Small intestine (tissue), 7 donors: ENCODE data around the gene SNRPD3. TPM values are rescaled to one million over a fixed set of nuclear protein-coding genes. Genes with fewer than 3 reads are reported as not detected.
"Not testable (repeated sequence)": the region's sequence is repeated elsewhere in the genome, so short reads cannot be mapped to it uniquely, and the experiment has no call there.

Source experiments
- DNase-seq, 2 donors: peaks; one replicate each; pipeline versions ENCODE4 v3.0.0 to v3.0.0-alpha.2; 2013
- FAIRE-seq: peaks from 2 replicates; lab custom pipeline; 2012; peaks lifted over from hg19 to GRCh38; lab: Jason Lieb, UNC
- H3K27ac ChIP-seq, 3 donors: one replicate each; pipeline ENCODE4 v1.5.1; 2013; ENCODE audit warnings: low read length in 2 of 3, mild to moderate bottlenecking in 2 of 3, control low read depth in 1 of 3, inconsistent platforms in 1 of 3, low read depth in 1 of 3, moderate library complexity in 1 of 3
- H3K27me3 ChIP-seq, 3 donors: one replicate each; pipeline ENCODE4 v1.6.1; 2013; ENCODE audit warnings: low read length in 3 of 3, inconsistent platforms in 1 of 3; ENCODE audit not compliant: control insufficient read depth in 3 of 3, insufficient read depth in 3 of 3
- H3K36me3 ChIP-seq, 3 donors: one replicate each; pipeline ENCODE4 v1.6.1; 2013; ENCODE audit warnings: low read length in 3 of 3, inconsistent platforms in 1 of 3, low read depth in 1 of 3, mild to moderate bottlenecking in 1 of 3, moderate library complexity in 1 of 3; ENCODE audit not compliant: control insufficient read depth in 3 of 3, insufficient read depth in 2 of 3
- H3K4me1 ChIP-seq, 3 donors: one replicate each; pipeline ENCODE4 v1.6.1; 2013; ENCODE audit warnings: low read length in 2 of 3, inconsistent platforms in 1 of 3, low read depth in 1 of 3, mild to moderate bottlenecking in 1 of 3, moderate library complexity in 1 of 3; ENCODE audit not compliant: control insufficient read depth in 3 of 3, insufficient read depth in 2 of 3
- H3K4me3 ChIP-seq, 3 donors: one replicate each; pipeline ENCODE4 v1.5.1; 2013; ENCODE audit warnings: low read length in 3 of 3, control low read depth in 1 of 3, inconsistent platforms in 1 of 3, low read depth in 1 of 3, mild to moderate bottlenecking in 1 of 3, moderate library complexity in 1 of 3
- H3K9me3 ChIP-seq, 2 donors: one replicate each; pipeline ENCODE4 v1.6.1; 2013; ENCODE audit warnings: low read depth in 1 of 2, low read length in 1 of 2; ENCODE audit not compliant: control insufficient read depth in 2 of 2, insufficient read depth in 1 of 2
- WGBS, 3 donors: extraction: QIAGEN DNeasy Blood & Tissue Kit; methylation state at CpG; one replicate each; pipeline ENCODE4 v1.1.7; 2013; 5-methylcytosine and 5-hydroxymethylcytosine counted together
- polyA plus RNA-seq, 4 donors: library from polyadenylated mRNA; stranded (reverse) in 3 of 4; unstranded in 1 of 4; fragments of 200-250 nt in 3 of 4; fragments of 120-200 nt in 1 of 4; gene quantifications; one replicate each; pipeline versions ENCODE4 v1.2.1 to v1.2.3, GENCODE V29; 2013
- donor health status: healthy with polysubstance abuse.
- donor health status: control.
- donor health status: control.
- donor health status: Bipolar disorder and iron deficiency.
- donor health status: healthy.

The SNRPD3 gene
- polyA plus RNA-seq, 4 donors, result 150 to 162 (median 154) TPM

- not testable (repeated sequence) for H3K9me3 ChIP-seq, H3K4me1 ChIP-seq, H3K27me3 ChIP-seq, H3K36me3 ChIP-seq, H3K27ac ChIP-seq, H3K4me3 ChIP-seq, DNase-seq, FAIRE-seq
- WGBS, 3 donors, result 97 to 100% (median 100%) methylated on average over 2 to 3 of the region's 3 CpGs
Observed at GRCh38 chr22:24609888-24610287, 54.1 kb downstream of the SNRPD3 start.

DNA sequence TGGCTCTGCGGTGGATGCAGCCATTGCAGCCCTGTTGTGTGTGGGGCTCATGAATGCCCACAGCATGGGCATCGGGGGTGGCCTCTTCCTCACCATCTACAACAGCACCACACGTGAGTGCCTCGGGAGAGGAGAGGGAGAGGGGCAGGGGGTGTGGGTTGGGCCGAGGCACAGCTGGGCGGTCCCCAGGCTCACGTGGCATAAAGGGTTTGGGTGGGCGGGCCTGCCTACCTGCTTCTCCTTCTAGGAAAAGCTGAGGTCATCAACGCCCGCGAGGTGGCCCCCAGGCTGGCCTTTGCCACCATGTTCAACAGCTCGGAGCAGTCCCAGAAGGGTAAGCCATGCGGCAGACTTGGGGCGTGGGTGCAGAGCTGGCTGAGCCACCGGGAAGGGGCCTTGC, 59.0 kb downstream of the SNRPD3 start:
- H3K9me3 ChIP-seq, H3K27me3 ChIP-seq, H3K36me3 ChIP-seq, DNase-seq, H3K4me3 ChIP-seq, H3K27ac ChIP-seq, FAIRE-seq, H3K4me1 ChIP-seq: not testable (repeated sequence)
- WGBS, 3 donors, result 83 to 92% (median 88%) methylated on average over 6 to 15 of the region's 15 CpGs

DNA sequence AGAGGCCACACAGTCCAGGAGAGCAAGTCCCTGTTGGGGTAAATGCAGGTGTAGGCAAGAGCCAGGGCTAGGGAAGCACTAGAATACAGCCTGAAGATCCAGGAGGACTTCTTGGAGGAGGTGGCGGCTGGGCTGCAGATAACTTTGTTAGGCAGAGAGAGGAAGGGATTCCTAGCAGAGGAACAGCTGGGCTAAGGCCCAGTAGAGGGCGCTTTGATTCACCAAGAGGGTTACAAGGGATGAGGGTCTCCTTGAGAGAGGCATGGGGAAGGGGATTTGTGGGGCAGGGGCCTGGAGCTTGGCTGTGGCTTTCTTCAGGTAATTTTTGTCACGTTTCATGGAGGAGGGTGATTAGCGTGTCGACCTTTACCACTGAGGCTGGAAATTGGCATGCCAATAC, 65.4 kb downstream of the SNRPD3 start:
- H3K27ac ChIP-seq, H3K4me1 ChIP-seq, H3K27me3 ChIP-seq, DNase-seq, FAIRE-seq, H3K9me3 ChIP-seq, H3K36me3 ChIP-seq, H3K4me3 ChIP-seq: not testable (repeated sequence)
- 76 to 83% (median 77%) methylated on average over 2 to 4 of the region's 5 CpGs for WGBS, 3 donors

DNA sequence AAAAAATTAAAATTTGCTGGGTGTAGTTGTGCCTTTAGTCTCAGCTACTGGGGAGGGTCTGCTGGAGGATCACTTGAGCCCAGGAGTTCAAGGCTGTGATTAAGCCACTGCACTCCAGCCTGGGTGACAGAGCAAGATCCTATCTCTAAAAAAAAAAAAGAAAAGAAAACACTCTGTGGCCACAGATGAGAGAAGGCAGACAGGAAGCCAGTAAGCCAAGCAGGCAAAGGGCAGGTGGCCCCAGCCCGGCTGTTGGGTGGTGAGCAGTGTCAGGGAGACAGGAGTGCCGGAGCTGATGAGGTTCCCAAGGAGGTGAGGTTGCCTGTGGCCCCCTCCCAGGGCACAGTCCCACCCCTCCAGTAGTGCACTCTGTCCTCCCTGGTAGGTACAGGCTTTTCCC, 66.8 kb downstream of the SNRPD3 start:
- FAIRE-seq, H3K27me3 ChIP-seq, H3K4me3 ChIP-seq, H3K4me1 ChIP-seq, H3K36me3 ChIP-seq, DNase-seq, H3K9me3 ChIP-seq, H3K27ac ChIP-seq: not testable (repeated sequence)
- 17 to 58% (median 56%) methylated on average over 1 to 2 of the region's 2 CpGs for WGBS, 3 donors

Other genes starting within 250 kb of the SNRPD3 start
- 1 to 10 TPM in 3 of 4 donors, under 1 TPM in 1; 0.67 to 9.0 (median 2.5) TPM for gene ADORA2A, start 128.4 kb upstream of the SNRPD3 start, polyA plus RNA-seq
- gene UPB1, start 60.7 kb upstream of the SNRPD3 start, polyA plus RNA-seq, result 10 to 100 TPM in 1 of 4 donors, 1 to 10 TPM in 2, under 1 TPM in 1; 0.12 to 11.2 (median 3.1) TPM
- 100 to 1,000 TPM; 147 to 494 (median 314) TPM for gene GUCD1, start 861 bp upstream of the SNRPD3 start, polyA plus RNA-seq
- 100 to 1,000 TPM in 2 of 4 donors, 10 to 100 TPM in 2; 15.5 to 123 (median 76.5) TPM for gene LRRC75B, start 37.1 kb downstream of the SNRPD3 start, polyA plus RNA-seq
- 100 to 1,000 TPM in 3 of 4 donors, 10 to 100 TPM in 1; 44.2 to 581 (median 265) TPM for gene GGT1, start 47.2 kb downstream of the SNRPD3 start, polyA plus RNA-seq
- under 1 TPM in 1 of 4 donors, not detected in 3; 0.21 TPM for gene PIWIL3, start 218.7 kb downstream of the SNRPD3 start, polyA plus RNA-seq